Epithelial cell of umbilical artery (primary cell): ENCODE measurements around the gene IPMK. TPM values are rescaled to one million over a fixed set of nuclear protein-coding genes. Genes with fewer than 3 reads are reported as not detected.

Source experiments
- total RNA-seq: library from RNA; depleted of rRNA; stranded (reverse); fragments of >200 nt; gene quantifications from 2 replicates; pipeline ENCODE4 v1.2.3, GENCODE V29; 2014

Gene IPMK
- 7.1 and 7.9 TPM in 2 replicates for total RNA-seq

GRCh38 chr10:58267713-58268453 lies at the start of gene IPMK:
Gene IPMK (minus strand): TSS chr10:58267894. CDS start chr10:58267611, 283 bp downstream.

GRCh38 chr10:58268946-58269781 lies 1.5 kb upstream of the IPMK start, which contains the start of gene CISD1:
Gene CISD1 (plus strand): TSS chr10:58269162. CDS start chr10:58269274, 112 bp downstream.

Other genes with a start within 250 kb of the IPMK start
- 49.4 and 64.6 TPM in 2 replicates for gene CISD1, start 1.3 kb upstream of the IPMK start, total RNA-seq
- gene UBE2D1, start 67.1 kb upstream of the IPMK start, total RNA-seq, result 11.7 and 17.3 TPM in 2 replicates
- gene TFAM, start 117.5 kb upstream of the IPMK start, total RNA-seq, result 47.1 and 49.1 TPM in 2 replicates
- gene BICC1, start 245.0 kb upstream of the IPMK start, total RNA-seq, result 1.1 and 1.3 TPM in 2 replicates